ENCODE measurements around the gene DCTPP1. TPM values are rescaled to one million over a fixed set of nuclear protein-coding genes. Genes with fewer than 3 reads are reported as not detected.

The DCTPP1 gene
- total and polyA plus RNA-seq, 2 of the 13 experiments (the other 11 are each of a cell fraction or from before 2014, with no cell fraction given), result 54.8 to 74.4 TPM

- TF ChIP-seq, protein P1, sequence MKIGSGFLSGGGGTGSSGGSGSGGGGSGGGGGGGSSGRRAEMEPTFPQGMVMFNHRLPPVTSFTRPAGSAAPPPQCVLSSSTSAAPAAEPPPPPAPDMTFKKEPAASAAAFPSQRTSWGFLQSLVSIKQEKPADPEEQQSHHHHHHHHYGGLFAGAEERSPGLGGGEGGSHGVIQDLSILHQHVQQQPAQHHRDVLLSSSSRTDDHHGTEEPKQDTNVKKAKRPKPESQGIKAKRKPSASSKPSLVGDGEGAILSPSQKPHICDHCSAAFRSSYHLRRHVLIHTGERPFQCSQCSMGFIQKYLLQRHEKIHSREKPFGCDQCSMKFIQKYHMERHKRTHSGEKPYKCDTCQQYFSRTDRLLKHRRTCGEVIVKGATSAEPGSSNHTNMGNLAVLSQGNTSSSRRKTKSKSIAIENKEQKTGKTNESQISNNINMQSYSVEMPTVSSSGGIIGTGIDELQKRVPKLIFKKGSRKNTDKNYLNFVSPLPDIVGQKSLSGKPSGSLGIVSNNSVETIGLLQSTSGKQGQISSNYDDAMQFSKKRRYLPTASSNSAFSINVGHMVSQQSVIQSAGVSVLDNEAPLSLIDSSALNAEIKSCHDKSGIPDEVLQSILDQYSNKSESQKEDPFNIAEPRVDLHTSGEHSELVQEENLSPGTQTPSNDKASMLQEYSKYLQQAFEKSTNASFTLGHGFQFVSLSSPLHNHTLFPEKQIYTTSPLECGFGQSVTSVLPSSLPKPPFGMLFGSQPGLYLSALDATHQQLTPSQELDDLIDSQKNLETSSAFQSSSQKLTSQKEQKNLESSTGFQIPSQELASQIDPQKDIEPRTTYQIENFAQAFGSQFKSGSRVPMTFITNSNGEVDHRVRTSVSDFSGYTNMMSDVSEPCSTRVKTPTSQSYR (CRISPR knock-in tag; IDR thresholded peaks at IDR 0.05; ENCODE audit: borderline replicate concordance), result no peak
- no peak for TF ChIP-seq ZNF549 (CRISPR knock-in tag; IDR thresholded peaks at IDR 0.05)
- TF ChIP-seq ZNF883 (CRISPR knock-in tag; IDR thresholded peaks at IDR 0.05; ENCODE audit: not compliant biosample characterization), result no peak
- no peak for TF ChIP-seq ZNF253 (CRISPR knock-in tag; IDR thresholded peaks at IDR 0.05; ENCODE audit: borderline replicate concordance)
- TF ChIP-seq ZNF18 (CRISPR knock-in tag; IDR thresholded peaks at IDR 0.05; ENCODE audit: insufficient replicate concordance), result peak; percentile 88
- TF ChIP-seq ESRRA (CRISPR knock-in tag; IDR thresholded peaks at IDR 0.05; ENCODE audit: low read depth), result no peak
- no peak for TF ChIP-seq ZFYVE20 (CRISPR knock-in tag; IDR thresholded peaks at IDR 0.05; ENCODE audit: borderline replicate concordance, low read depth)
- peak; percentile 81 for TF ChIP-seq RCOR2 (CRISPR knock-in tag; IDR thresholded peaks at IDR 0.05)
- no peak for TF ChIP-seq AKNA (CRISPR knock-in tag; IDR thresholded peaks at IDR 0.05; ENCODE audit: borderline replicate concordance)
- TF ChIP-seq, protein P2, sequence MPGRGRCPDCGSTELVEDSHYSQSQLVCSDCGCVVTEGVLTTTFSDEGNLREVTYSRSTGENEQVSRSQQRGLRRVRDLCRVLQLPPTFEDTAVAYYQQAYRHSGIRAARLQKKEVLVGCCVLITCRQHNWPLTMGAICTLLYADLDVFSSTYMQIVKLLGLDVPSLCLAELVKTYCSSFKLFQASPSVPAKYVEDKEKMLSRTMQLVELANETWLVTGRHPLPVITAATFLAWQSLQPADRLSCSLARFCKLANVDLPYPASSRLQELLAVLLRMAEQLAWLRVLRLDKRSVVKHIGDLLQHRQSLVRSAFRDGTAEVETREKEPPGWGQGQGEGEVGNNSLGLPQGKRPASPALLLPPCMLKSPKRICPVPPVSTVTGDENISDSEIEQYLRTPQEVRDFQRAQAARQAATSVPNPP (CRISPR knock-in tag; IDR thresholded peaks at IDR 0.05), result no peak
- TF ChIP-seq, protein P3, sequence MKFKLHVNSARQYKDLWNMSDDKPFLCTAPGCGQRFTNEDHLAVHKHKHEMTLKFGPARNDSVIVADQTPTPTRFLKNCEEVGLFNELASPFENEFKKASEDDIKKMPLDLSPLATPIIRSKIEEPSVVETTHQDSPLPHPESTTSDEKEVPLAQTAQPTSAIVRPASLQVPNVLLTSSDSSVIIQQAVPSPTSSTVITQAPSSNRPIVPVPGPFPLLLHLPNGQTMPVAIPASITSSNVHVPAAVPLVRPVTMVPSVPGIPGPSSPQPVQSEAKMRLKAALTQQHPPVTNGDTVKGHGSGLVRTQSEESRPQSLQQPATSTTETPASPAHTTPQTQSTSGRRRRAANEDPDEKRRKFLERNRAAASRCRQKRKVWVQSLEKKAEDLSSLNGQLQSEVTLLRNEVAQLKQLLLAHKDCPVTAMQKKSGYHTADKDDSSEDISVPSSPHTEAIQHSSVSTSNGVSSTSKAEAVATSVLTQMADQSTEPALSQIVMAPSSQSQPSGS (CRISPR knock-in tag; IDR thresholded peaks at IDR 0.05), result no peak
- TF ChIP-seq CHCHD3 (CRISPR knock-in tag; IDR thresholded peaks at IDR 0.05), result no peak
- TF ChIP-seq DMTF1 (CRISPR knock-in tag; IDR thresholded peaks at IDR 0.05), result no peak
Observed at GRCh38 chr16:30437511-30438046, 7.7 kb upstream of the DCTPP1 start (continued).

Measured in HepG2 (cell line).